Cardiac muscle cell (in vitro differentiated cells and primary cell): ENCODE data around the gene CLDN9. TPM values are rescaled to one million over a fixed set of nuclear protein-coding genes. Genes with fewer than 3 reads are reported as not detected.

Source experiments
- DNase-seq, 2 donors: peaks; one replicate each; pipeline versions ENCODE4 v3.0.0 to v3.0.0-alpha.2; 2010 to 2017; ENCODE audit warnings: low read depth in 1 of 2, low spot score in 1 of 2
- H3K27ac ChIP-seq: fragments of 200-600 bp; sonication (generic); 2 replicates; pipeline ENCODE4 v1.5.1; 2016
- H3K27me3 ChIP-seq: fragments of 200-600 bp; sonication (generic); 2 replicates; pipeline ENCODE4 v1.6.0; 2016; ENCODE audit warnings: control low read depth
- H3K36me3 ChIP-seq: fragments of 200-600 bp; sonication (generic); 2 replicates; pipeline ENCODE4 v1.5.1; 2016; ENCODE audit warnings: control low read depth
- H3K4me1 ChIP-seq: fragments of 200-600 bp; sonication (generic); 2 replicates; pipeline ENCODE4 v1.8.1; 2017; ENCODE audit warnings: low read depth, mild to moderate bottlenecking, mixed run types
- H3K4me3 ChIP-seq: fragments of 200-600 bp; sonication (generic); 2 replicates; pipeline ENCODE4 v1.5.1; 2016; ENCODE audit warnings: mild to moderate bottlenecking
- H3K9me3 ChIP-seq: fragments of 200-600 bp; sonication (generic); 2 replicates; pipeline ENCODE4 v1.5.1; 2017; ENCODE audit warnings: low read depth, mild to moderate bottlenecking, control low read depth
- polyA plus RNA-seq: library from polyadenylated mRNA; unstranded; fragments of >200 nt; fragmentation: Nextera tagmentation; extraction: Ambion mirVana; gene quantifications from 2 replicates; pipeline ENCODE4 v1.2.1, GENCODE V29; 2016
- total RNA-seq: library from RNA; depleted of rRNA; stranded (reverse); fragments of >200 nt; gene quantifications from 2 replicates; pipeline ENCODE4 v1.2.3, GENCODE V29; 2016
- TF ChIP-seq, protein P1 (sequence below): IDR thresholded peaks from 2 replicates; pipeline ENCODE4 v1.5.1; 2012; ENCODE audit warnings: low read depth, mild to moderate bottlenecking, low read length

CLDN9 gene
- total and polyA plus RNA-seq, 2 experiments from 2014 or later: 6.3 to 8.5 TPM

DNA sequence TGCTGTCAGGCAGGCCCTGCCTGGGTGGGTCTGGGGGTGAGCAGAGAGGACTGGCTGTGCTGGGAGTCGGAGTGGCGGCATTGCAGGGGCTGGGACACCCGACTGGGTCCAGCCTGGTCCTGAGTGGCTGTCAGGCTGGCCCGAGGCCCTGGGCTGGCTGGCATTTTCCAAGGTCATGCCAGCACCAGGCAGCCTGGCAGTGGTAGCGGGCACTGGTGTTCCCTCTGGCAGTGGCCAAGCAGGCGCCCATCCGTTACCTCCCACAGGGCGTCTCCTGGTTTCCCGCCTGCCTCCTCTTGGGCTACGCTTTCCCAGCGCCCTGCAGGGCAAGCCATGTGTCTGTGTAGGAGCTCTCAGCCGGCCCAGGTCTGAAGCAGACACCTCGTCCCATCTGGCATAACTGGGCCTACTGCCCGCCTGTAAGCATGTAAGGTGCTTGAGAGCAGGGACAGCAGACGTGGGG, 26.8 kb upstream of the CLDN9 start:
- H3K27ac ChIP-seq: no peak overlapping the region
- H3K9me3 ChIP-seq: no peaks in the 10 kb centered on the region
- no peak overlapping the region for H3K4me3 ChIP-seq
- TF ChIP-seq, protein P1, sequence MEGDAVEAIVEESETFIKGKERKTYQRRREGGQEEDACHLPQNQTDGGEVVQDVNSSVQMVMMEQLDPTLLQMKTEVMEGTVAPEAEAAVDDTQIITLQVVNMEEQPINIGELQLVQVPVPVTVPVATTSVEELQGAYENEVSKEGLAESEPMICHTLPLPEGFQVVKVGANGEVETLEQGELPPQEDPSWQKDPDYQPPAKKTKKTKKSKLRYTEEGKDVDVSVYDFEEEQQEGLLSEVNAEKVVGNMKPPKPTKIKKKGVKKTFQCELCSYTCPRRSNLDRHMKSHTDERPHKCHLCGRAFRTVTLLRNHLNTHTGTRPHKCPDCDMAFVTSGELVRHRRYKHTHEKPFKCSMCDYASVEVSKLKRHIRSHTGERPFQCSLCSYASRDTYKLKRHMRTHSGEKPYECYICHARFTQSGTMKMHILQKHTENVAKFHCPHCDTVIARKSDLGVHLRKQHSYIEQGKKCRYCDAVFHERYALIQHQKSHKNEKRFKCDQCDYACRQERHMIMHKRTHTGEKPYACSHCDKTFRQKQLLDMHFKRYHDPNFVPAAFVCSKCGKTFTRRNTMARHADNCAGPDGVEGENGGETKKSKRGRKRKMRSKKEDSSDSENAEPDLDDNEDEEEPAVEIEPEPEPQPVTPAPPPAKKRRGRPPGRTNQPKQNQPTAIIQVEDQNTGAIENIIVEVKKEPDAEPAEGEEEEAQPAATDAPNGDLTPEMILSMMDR: no peak
- H3K4me1 ChIP-seq: peaks cover 21% of the 10 kb centered on the region
- H3K27me3 ChIP-seq: no peaks in the 10 kb centered on the region
- H3K36me3 ChIP-seq: no peaks in the 10 kb centered on the region
- no peak for DNase-seq

DNA sequence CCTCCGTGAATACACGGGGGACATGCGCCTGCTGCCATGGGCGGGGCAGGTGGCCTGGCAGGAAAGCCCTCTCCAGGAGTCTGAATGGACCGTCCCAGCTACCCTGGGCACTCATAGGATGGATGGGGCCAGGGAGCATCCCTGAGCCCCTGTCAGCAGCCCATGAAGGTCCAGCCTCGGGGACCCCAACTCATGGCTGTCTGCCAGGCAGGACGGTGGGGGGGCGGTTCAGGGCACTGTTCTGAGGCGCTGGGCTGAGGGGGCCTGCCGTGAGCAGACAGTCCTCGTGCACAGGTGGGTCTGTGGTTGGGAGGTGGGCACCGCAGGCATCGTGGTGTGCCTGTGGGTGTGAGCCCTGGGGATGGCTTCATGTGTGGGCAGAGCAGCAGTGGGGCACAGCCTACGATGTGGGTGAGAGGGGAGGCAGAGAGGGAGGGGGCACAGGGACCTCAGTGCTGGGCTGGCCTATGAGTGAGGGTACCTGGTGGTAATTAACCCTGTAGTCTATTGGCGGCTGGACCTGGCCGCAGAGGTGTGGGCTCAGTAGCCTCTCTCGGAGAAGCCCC, 26.0 kb upstream of the CLDN9 start:
- H3K9me3 ChIP-seq: no peaks in the 10 kb centered on the region
- no peak overlapping the region for H3K27ac ChIP-seq
- no peak overlapping the region for H3K4me3 ChIP-seq
- no peak for DNase-seq
- TF ChIP-seq, protein P1: no peak
- no peaks in the 10 kb centered on the region for H3K27me3 ChIP-seq
- peaks cover 15% of the 10 kb centered on the region for H3K4me1 ChIP-seq
- H3K36me3 ChIP-seq: no peaks in the 10 kb centered on the region

DNA sequence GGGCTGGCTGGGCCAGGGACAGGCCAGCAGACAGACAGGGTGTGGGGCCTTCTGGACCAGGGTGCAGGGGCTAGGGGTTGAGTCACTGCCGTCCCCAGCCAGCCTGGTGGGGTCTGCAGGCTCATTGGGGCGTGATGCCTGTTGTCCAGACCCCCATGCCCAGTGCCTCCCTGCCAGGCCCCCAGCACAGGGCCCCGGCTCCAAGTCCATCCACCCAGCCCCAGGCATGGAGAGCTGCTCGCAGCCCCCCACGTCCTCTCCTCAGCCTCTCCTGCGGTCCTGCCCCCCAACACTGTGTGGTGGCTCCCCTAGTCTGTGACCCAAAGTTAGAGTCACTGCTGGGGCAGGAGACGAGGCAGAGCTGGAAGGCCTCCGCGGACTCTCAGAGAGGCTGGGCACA, 25.4 kb upstream of the CLDN9 start:
- no peak for DNase-seq
- H3K36me3 ChIP-seq: no peaks in the 10 kb centered on the region
- H3K4me1 ChIP-seq: peaks cover 15% of the 10 kb centered on the region
- no peaks in the 10 kb centered on the region for H3K9me3 ChIP-seq
- TF ChIP-seq, protein P1: no peak
- no peaks in the 10 kb centered on the region for H3K27me3 ChIP-seq
- H3K4me3 ChIP-seq: no peak overlapping the region
- peak overlapping the region; percentile 77 for H3K27ac ChIP-seq

DNA sequence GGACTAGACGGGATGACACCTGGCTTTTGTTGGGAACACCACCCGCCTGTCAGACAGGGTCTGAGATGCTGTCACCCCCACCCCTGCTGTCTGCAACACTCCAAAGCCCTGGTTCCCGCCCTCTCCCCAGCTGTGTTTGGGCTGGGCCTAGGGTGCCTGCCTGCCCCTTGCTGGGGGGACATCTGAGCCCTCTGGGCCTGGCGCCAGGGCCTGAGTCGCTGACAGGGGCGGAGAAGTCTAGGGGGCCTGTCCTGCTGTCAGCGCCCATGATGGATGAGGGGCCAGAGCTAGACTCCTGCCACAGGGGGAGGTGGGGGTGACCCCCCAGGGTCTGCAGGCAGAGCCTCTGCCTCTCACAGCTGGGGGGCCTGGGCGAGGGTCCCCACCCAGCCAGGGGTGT, 24.9 kb upstream of the CLDN9 start:
- peak overlapping the region; percentile 77 for H3K27ac ChIP-seq
- peaks cover 15% of the 10 kb centered on the region for H3K4me1 ChIP-seq

DNA sequence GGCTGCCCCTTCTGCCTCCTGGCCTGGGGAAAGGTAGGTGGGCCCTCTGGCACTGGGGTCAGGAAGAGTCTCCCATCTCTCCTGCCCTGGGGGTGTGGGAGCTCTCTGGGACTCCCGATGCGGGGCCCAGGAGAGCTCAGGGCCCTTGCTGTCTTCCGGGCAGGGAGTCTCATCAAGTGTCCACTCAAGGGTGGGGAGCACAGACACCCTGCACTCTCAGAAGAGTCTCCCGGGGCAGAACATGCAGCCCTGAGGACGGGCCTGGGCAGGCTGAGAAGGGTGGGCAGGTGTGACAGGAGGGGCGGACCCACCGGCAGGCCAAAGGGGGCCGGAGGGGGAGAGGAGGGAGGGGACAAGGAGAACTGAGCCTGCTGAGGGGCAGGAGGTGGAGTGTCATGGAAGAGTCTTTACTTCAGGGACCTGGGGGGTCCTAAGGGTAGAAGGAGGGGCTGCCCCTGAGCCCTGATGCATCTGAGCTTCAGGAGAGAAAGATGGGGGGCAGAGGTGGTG, 24.1 kb upstream of the CLDN9 start:
- TF ChIP-seq, protein P1: no peak
- H3K4me3 ChIP-seq: no peak overlapping the region
- H3K27ac ChIP-seq: peak overlapping the region; percentile 77
- H3K9me3 ChIP-seq: no peaks in the 10 kb centered on the region
- H3K27me3 ChIP-seq: no peaks in the 10 kb centered on the region
- peaks cover 15% of the 10 kb centered on the region for H3K4me1 ChIP-seq
- DNase-seq: no peak
- H3K36me3 ChIP-seq: no peaks in the 10 kb centered on the region

More for the DNA sequence above, 24.9 kb upstream of the CLDN9 start:
- TF ChIP-seq, protein P1: no peak
- Histone ChIP-seq H3K27me3 (no peaks in the 10 kb centered on the region), H3K9me3 (no peaks in the 10 kb centered on the region), H3K4me3 (no peak overlapping the region), H3K36me3 (no peaks in the 10 kb centered on the region)
- DNase-seq: peak in 1 of 2 donors; percentile 68
